EH (cell line): Measurements from ENCODE around the gene AP3B1.

Experiments
- DNase-seq: peaks from one replicate; pipeline ENCODE4 v3.0.0-alpha.2; 2015; ENCODE audit warnings: low read depth

The AP3B1 gene

DNA sequence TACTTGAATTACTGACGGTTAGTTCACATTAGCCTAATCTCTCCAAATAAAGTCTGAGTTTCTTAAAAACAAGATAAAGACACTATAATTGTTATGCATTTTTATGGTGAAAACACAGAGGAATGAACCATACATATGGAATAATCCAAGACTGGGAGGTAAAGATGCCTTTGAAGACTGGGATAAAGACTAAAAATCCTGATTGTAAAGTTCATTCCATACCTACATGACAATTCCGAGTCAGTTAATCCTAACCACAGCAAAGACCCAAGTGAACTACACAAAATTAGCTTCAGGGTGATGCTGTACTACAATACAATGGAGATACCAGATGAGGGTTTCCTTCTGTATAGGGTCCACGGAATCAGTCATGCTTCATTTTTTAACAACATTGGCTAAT is 6.3 kb downstream of the AP3B1 start:
- peak; percentile 18 for DNase-seq

DNA sequence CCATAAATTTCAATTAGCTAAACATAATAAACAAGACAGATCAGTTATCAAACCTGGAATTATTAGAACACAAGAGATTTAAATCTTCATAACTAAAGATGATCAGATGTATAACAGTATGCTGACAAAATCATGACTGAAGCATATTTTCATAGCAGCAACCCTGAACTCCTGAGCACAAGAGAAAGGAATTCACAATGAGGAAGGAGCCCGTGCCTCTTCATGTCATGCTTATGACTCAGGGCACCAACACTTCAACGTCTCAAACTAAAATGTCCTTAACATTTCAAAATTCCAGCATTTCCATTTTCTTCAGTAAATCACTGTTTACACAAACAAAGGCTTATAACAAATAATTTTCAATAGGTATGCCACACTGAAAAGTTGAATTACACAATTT is 6.7 kb downstream of the AP3B1 start:
- peak; percentile 87 for DNase-seq

DNA sequence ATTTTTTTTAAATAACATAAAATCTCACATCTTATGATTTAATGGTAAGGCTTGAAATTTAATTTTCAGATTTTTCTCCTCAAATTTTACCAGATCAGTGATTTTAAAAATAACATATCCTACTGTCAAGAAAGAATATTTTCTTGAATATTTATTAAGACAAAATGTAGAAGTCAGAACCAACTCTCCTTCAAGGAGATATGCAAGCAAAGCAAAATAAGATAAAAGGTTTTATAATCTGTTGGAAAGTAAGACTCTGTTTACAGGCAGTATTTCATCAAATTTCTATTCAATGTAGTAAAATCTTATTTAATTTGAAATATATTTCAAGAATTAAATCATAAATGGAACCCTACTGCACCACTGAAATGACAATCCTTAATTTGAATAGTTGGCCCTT is 7.3 kb downstream of the AP3B1 start:
- no peak for DNase-seq

DNA sequence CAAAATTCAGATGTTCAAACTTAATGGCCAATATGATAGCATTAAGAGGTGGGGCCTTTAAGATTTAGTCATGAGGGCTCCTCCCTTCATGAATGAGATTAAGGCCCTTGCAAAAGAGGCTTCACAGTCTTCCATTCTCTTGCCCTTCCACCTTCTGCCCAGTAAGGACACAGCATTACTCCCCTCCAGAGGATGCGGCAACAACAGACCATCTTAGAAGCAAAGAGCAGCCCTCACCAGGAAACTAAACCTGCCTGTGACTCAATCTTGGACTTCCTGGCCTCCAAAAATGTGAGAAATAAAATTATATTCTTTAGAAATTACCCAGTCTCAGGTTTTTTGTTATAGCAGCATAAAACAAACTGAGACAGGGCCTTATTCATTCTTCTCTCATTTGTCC is 8.2 kb downstream of the AP3B1 start:
- no peak for DNase-seq

DNA sequence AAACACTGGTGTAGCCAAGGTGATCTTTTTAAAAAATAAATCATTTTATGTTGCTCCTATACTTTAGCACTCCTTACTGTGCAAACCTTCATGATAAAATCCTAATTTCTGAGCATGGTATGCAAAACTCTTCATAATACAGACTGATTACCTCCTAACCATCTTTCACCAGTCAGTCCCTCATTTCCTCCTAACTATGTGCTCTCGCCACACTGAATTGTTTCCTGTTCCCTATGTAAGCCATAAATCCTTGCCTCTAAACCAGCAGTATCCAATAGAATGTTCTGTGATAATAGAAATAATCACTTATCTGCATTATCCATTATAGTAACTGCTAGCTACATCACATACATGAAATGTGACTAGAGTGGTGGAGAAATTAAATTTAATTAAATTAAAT is 10.7 kb downstream of the AP3B1 start:
- no peak for DNase-seq

DNA sequence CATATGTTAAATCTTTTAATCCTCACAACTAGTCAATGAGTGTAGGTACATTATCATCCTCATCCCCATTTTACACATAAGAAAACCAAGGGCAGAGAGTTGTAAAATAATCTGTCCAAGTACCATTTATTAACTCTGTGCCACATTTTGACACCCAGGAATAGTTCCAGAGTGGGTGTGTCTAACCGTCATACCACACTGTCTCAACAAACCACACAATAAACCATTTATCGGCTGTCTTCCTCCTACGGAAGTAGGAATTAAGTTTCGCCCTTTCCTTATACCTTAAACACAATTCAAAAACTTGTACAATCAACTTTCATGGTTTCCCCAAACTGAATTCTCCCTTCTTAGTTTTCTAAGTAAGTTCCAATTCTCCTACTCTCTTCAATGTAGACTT is 11.4 kb downstream of the AP3B1 start:
- no peak for DNase-seq

DNA sequence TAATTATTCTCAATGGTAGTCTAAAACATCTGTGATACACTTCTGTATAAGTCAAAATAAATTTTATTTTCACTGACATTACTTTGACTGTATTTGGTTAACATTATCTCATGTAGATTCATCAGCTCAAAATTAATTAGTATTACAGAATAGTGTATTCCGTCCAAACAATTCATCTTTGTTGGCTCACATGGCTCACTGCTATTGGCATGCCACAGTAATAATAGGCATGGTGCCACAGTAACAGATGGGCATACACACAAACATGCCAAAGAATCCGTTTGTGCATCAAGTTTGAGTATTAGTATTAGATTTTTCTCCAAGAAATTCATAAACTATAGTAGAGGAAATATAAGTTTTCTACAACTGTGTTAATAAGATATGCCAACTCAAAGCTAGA is 14.2 kb downstream of the AP3B1 start:
- DNase-seq: no peak

DNA sequence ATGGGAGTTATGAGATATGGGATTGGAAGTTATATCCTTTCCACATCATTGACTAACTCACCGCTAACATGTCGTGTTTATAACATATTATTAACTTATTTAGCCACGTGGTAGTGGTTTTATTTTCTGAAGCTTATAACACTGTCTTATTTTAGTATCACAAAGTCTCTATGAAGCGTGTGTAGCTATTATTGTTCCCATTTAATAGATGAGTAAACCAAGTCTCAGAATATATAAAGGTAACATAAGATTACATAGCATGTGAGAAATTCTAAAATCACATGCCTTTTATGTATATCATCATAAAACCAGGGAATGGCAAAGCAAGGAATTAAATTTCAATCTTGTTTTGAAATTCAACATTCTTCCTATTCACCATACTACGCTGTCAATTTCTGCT is 15.3 kb downstream of the AP3B1 start:
- DNase-seq: no peak

DNA sequence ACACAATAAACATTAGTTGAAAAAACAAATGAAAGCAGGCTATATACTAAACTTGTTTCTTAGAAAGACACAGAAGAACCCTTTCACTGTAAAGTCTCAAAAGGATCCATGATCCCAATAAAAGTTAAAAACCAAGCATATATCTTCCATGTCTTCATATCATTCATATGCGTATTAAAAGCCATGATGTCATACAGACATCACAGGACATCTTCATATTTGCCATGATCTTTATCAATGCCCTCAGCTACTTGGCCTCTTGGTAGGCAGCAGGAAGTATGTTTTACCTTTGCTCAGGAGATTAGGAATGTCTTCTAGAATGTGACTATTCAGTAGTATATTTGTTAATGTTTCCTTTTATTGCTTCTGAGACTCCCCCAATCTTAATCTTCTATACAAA is 16.8 kb downstream of the AP3B1 start:
- DNase-seq: no peak

DNA sequence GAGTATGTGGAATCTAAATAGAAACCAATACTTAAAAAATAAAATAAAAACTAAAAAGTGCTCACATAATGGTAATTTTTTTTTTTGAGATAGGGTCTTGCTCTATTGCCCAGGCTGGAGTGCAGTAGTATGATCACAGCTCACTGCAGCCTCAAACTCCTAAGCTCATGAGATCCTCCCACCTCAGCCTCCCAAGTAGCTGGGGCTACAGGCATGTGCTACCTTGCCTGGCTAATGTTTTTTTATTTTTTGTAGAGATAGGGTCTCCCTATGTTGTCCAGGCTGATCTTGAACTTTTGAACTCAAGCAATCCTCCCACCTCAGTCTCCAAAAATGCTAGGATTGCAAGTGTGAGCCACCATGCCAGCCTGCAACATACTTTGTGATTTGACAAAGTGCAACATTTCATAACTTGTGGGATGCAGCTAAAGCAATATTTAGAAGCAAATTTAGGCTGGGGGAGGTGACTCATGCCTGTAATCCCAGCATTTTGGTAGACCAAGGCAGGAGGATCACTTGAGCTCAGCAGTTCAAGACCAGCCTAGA is 18.4 kb downstream of the AP3B1 start:
- DNase-seq: peak; percentile 48

DNA sequence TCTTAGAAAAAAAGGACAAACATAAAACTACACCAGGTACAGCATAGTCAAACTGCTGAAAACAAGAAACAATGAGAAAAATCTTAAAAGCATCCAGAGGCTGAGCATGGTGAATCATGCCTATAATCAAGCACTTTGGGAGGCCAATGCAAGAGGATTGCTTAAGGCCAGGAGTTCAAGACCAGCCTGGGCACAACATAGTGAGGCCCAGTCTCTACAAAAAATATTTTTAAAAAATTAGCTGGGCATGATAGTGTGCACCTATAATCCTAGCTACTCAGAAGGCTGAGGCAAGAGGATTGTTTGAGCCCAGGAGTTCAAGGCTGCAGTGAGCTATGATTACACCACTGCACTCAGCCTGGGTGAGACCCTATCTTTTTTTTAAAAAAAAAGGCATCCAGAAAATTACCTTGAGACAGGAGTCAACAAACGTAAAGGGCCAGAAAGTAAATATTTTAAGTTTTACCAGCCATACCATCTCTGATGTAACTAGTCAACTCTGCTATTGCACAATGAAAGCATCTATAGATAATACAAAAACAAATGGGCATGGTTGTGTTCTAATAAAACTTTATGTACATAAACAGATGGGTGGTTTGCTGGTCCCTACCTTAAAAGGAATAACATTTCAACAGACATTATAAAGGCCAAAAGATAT is 19.8 kb downstream of the AP3B1 start:
- DNase-seq: no peak

DNA sequence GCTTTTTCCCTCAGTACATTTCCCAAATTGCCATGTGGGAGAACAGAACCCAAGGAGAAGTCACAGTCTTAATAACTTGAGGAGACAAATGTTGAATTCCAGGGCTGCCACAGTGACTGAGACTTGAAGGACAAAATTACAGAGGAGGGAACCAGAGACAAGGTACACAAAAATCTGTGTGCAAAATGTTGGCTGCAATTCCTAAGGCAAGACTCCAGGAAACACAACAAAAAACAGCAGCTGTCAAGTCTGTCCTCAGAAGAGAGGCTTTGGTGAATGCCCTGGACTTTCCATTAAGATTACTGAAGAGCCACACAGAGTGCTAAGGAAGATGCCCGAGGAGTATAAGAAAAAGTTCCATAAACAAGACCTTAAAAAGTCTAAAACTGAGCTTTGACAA is 21.1 kb downstream of the AP3B1 start:
- DNase-seq: no peak

DNA sequence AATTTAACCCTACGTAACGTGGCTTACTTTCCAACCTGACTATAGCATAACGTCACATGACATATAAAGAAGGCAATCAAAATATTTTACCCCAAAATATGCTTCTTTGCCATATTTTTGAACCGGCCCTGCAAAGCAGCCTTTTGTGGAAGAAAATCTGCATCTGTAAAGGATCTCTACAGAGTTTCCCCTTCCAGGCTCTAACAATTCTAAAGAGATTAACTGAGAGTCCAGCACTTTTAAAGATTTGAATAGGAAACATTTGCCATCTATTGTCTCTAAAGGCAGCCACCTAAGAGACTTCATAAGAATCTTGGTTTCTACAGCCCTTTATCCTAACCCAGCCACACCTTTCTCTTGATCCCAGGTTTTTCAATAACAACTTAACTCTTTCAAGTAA is 22.7 kb downstream of the AP3B1 start:
- no peak for DNase-seq

DNA sequence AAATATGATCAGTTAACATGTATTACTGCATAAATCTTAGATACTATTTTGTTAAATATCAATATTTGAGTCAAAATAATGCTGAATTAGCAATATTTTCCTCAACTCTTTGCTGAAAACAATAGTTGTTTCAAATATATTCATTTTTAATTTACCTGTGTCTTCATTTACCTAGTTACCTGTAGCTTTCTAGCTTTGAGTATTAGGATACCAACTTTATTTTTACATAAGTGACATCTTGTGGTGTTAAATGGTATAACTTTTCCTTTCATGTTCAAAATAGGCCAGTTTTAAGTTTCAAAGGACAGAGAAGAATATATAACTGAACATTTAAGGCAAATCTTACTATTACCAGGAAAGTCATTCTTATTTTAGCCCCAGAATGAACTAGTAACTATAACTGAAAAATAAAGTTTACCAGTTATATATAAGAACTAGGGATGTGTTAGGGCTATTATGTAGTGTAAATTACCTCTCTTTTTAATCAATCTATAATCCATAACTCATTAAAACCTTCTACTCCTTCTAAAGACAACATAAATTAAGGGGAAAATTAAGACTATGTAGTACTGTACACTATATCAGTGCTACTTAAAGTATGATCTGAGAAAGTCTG is 25.3 kb downstream of the AP3B1 start:
- DNase-seq: peak; percentile 13

DNA sequence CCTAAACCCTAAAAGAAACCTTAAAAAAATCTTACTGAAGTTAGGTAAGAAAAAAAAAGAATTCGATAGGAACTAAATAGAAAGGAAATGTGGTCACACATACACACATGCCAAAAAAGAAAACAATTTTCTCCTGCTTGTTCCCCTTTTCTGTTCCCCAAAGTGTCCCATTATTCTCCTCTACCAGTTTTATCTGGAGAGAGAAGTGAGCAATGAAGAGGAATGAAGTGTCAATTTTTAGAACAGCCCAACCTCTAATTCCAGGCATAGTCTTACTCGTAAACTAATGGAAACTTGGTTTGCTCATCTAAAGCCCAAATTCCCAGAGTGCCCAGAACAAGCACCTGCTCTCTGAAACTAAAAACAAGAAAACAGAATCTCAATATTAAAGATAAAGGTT is 26.1 kb downstream of the AP3B1 start:
- peak; percentile 20 for DNase-seq

DNA sequence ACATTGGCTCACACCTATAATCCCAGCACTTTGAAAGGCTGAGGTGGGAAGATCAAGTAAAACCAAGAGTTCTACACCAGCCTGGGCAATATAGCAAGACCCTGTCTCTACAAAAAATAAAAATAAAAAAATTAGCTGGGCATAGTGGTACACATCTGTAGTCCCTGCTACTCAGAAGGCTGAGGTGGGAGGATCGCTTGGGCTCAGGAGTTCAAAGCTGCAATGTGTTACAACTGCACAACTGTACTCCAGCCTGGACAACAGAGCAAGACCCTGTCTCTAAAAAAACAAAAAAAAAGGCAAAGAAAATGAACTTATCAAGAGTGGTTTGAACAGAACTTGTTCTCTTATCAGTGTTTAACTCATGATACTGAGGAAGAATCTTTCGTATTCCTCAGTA is 29.3 kb downstream of the AP3B1 start:
- DNase-seq: no peak

DNA sequence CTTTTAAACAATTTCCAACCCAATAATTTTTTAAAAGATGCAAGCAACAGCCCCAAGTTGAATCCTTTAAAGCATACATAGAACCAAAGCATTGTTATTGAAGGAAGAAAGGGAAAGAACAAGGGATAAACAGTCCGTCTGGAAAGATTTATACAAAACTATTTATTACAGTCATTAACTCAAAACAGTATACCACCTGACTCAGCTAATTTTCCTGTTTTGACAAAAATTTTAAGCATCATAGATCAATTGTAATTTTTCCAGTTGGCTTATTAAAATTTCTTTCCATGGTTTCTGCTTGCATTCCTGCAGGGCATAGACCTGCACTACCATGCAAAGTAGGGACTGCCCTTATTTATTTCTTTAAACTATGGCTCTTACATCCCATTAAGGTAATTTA is 29.9 kb downstream of the AP3B1 start:
- DNase-seq: no peak

DNA sequence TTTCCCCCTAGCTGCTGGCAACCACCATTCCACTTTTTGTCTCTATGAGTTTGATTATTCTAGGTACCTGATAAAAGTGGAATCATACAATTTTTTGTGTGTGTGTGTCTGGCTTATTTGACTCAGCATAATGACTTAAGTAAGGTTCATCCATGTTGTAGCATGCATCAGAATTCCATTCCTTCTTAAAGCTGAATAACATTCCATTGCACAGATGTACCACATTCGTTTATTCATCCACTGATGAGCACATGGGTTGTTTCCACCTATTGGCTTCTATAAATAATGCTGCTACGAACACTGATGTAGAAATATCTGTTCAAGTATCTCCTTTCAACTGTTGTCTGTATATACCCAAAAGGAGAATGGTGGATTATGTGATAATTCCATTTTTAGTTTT is 33.7 kb downstream of the AP3B1 start:
- DNase-seq: peak; percentile 13

DNA sequence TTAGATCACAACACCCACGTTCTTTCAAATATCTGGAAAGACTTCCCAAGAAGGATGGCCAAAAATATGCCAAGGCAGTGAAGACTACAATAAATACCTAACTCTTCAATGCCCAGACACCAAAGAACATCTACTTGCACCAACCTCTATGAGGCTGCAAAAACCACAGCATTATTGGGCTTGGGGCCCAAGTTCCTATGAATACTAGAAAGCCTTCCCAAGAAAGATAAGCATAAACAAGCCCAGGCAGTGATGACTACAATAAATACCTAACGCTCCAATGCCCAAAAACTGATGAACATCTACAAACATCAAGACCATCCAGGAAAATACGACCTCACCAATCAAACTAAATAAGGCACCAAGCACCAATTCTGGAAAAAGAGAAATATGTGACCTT is 41.3 kb downstream of the AP3B1 start:
- DNase-seq: no peak

DNA sequence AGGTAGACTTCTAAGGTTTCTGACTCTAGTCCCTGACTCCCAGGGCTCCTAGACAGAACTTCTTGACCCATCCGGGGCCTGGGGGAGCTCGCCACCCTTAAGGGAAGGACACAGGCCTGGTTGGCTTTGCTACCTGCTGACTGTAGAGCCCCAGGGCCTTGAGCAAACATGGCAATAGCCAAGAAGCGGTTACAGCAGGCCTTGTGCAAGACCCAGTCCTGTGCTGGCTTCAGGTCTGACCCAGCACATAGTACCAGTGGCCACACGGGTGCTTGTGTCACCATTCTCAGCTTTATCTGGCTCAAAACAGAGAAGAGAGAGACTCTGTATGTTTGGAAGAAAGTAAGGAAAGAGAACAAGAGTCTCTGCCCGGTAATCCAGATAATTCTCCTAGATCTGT is 41.8 kb downstream of the AP3B1 start:
- DNase-seq: no peak

DNA sequence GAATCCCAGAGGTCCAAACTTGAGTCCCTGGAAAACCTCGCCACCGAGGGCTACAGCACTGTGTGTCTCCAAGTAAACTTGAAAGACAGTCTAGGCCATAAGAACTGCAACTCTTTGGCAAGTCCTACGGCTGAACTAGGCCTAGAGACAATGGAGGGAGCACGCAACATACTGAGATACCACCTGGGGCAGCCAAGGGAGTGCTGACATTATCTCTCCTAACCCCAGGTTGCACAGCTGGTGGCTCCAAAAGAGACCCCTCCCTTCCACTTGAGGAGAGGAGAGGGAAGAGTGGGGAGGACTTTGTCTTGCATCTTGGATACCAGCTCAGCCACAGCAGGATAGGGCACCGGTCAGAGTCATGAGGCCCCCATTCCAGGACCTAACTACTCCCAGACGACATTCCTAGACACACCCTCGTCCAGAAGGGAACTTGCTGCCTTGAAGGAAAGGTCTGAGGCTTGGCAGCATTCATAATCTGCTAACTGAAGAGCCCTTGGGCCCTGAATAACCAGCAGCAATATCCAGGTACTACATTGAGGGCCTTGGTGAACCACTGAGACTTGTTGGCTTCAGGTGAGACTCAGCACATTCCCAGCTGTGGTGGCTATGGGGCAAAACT is 42.7 kb downstream of the AP3B1 start:
- DNase-seq: no peak

DNA sequence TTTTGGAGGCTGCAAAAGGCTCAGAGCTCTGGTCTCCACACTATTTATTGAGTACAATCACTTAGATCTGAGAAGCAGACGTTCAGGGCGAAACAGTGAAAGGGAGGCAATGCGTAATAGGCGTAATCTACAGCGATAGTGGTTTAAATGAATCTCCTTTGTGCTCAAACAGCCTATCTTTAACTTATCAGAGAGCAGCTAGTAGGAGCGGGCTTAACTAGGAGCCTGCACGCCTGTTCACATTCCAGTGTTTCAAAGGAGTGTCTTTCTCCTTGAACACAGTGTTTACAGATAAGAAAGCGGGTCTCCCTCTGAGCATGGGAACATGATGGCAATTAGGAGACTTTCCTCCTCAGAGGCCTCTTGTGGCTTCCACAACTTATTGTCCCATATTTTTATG is 49.4 kb downstream of the AP3B1 start:
- no peak for DNase-seq

DNA sequence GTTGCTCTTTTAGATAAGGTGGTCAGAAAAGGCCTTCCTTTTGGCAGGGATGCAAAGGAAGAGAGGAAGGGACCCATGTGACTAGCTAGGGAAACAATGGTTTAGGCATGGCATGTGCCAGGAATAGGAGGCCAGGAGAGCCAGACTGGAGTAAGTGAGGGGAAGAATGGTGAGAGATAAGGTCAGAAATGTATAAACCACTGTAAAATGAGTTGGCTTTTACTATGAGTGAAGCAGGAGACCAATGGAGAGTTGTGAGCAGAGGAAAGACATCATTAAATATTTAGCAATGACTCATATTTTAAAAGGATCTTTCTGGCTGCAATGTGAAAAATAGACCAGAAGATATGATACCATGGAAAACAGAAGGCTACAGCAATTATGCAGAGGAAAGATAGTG is 50.9 kb downstream of the AP3B1 start:
- DNase-seq: peak; percentile 88

DNA sequence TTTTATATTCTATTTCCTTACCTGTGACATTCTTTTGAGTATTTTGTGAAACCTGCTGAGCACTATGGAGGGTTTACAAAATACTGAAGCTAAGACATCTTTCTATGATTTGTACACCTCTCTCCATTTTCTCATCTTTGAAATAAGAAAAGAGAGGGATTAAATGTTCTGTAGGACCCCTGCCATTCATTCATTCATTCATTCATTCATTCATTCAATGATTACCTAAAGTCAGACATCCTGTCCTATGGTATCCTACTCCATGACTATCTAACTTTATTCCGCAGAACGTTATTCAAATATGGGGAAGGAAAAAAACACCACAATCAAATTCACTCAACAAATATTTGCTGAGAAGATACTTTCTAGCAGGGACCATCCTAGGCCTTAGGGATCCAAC is 51.4 kb downstream of the AP3B1 start:
- no peak for DNase-seq
